H1 (cell line): ENCODE measurements around the gene EGR1. TPM values are rescaled to one million over a fixed set of nuclear protein-coding genes. Genes with fewer than 3 reads are reported as not detected.
A peak's percentile ranks its signal among the peaks of the same experiment; 100 is the strongest.

Source experiments
- CTCF ChIA-PET: fragments of 300-600 bp; sonication (Branson Sonifier 250); formaldehyde crosslinking; loops from one replicate; lab custom pipeline; 2021; ENCODE audit not compliant: partially characterized antibody; lab: Charles Lee
- POLR2A ChIA-PET: fragments of 300-600 bp; sonication (Branson Sonifier 250); formaldehyde crosslinking; loops from one replicate; lab custom pipeline; 2021; ENCODE audit warnings: inconsistent platforms; ENCODE audit not compliant: partially characterized antibody; lab: Charles Lee
- DNase-seq, 2 experiments: peaks; one replicate each; pipeline versions ENCODE4 v3.0.0 to v3.0.0-alpha.2; 2010 to 2022; ENCODE audit warnings: low spot score in 2 of 2, low read depth in 1 of 2, mixed read lengths in 1 of 2
- FAIRE-seq: peaks from 2 replicates; lab custom pipeline; 2011; peaks lifted over from hg19 to GRCh38; lab: Jason Lieb, UNC
- H2AFZ ChIP-seq: 2 replicates; pipeline ENCODE4 v1.8.1; 2012; ENCODE audit warnings: low read length, inconsistent platforms
- H2AK5ac ChIP-seq: 2 replicates; pipeline ENCODE4 v1.6.1; 2013; ENCODE audit warnings: low read depth, low read length
- H2BK120ac ChIP-seq: replicated peaks from 2 replicates; pipeline ENCODE3; 2013; ENCODE audit warnings: low read depth, low read length, inconsistent platforms
- H2BK12ac ChIP-seq: 2 replicates; pipeline ENCODE4 v1.6.1; 2013; ENCODE audit warnings: low read depth, low read length
- H2BK15ac ChIP-seq: 2 replicates; pipeline ENCODE4 v1.6.1; 2013; ENCODE audit warnings: low read length
- H2BK20ac ChIP-seq: 2 replicates; pipeline ENCODE4 v1.6.1; 2013; ENCODE audit warnings: low read length
- H2BK5ac ChIP-seq: 2 replicates; pipeline ENCODE4 v1.6.1; 2013; ENCODE audit warnings: low read depth, low read length
- H3K14ac ChIP-seq: 2 replicates; pipeline ENCODE4 v1.6.1; 2013; ENCODE audit warnings: inconsistent platforms; ENCODE audit not compliant: insufficient read length
- H3K18ac ChIP-seq: 2 replicates; pipeline ENCODE4 v1.6.1; 2013; ENCODE audit warnings: low read length; ENCODE audit errors: extremely low read depth
- H3K23ac ChIP-seq: 2 replicates; pipeline ENCODE4 v1.6.1; 2013; ENCODE audit warnings: inconsistent platforms; ENCODE audit not compliant: insufficient read length
- H3K23me2 ChIP-seq: 2 replicates; pipeline ENCODE4 v1.6.1; 2013; ENCODE audit warnings: low read depth, low read length
- H3K27ac ChIP-seq: 2 replicates; pipeline ENCODE4 v1.6.1; 2011; ENCODE audit warnings: low read depth, low read length, inconsistent platforms
- H3K27me3 ChIP-seq, 4 experiments: replicated peaks in 1 of 4; 1 replicate in 1 of 4; 2 replicates in 3 of 4; pipeline versions ENCODE4 v1.6.1 to v1.8.1; 2011 to 2013; ENCODE audit warnings: low read length in 3 of 4, mild to moderate bottlenecking in 3 of 4, inconsistent platforms in 2 of 4, mixed read lengths in 2 of 4, moderate library complexity in 1 of 4; ENCODE audit not compliant: control insufficient read depth in 3 of 4, insufficient read depth in 3 of 4; ENCODE audit errors: extremely low read depth in 1 of 4
- H3K36me3 ChIP-seq, 4 experiments: 2 replicates each; pipeline versions ENCODE4 v1.6.1 to v1.8.1; 2011 to 2013; ENCODE audit warnings: mild to moderate bottlenecking in 4 of 4, low read length in 3 of 4, moderate library complexity in 2 of 4, control low read depth in 1 of 4, inconsistent platforms in 1 of 4; ENCODE audit not compliant: insufficient read depth in 4 of 4, control insufficient read depth in 2 of 4
- H3K4ac ChIP-seq: replicated peaks from 2 replicates; pipeline ENCODE3; 2013; ENCODE audit warnings: low read length, low read depth, mixed read lengths, inconsistent platforms; ENCODE audit not compliant: insufficient read length
- H3K4me1 ChIP-seq, 4 experiments: replicated peaks in 1 of 4; 1 replicate in 1 of 4; 2 replicates in 3 of 4; pipeline versions ENCODE4 v1.6.1 to v1.8.1; 2011 to 2013; ENCODE audit warnings: low read length in 3 of 4, inconsistent platforms in 2 of 4, mixed read lengths in 1 of 4; ENCODE audit not compliant: insufficient read depth in 4 of 4, control insufficient read depth in 3 of 4
- H3K4me2 ChIP-seq, 2 experiments: 2 replicates each; pipeline versions ENCODE4 v1.6.1 to v1.8.1; 2011 to 2013; ENCODE audit warnings: low read depth in 2 of 2, low read length in 2 of 2, control low read depth in 1 of 2, inconsistent platforms in 1 of 2, mild to moderate bottlenecking in 1 of 2; ENCODE audit not compliant: insufficient read depth in 1 of 2
- H3K4me3 ChIP-seq, 4 experiments: fragments of 200-600, 300-600 bp in 1 of 4; sonication (generic), shearing (Covaris generic), sonication (Bioruptor Twin) in 1 of 4; 2 replicates each; pipeline versions ENCODE4 v1.5.1 to v1.8.1; 2011 to 2016; ENCODE audit warnings: low read length in 4 of 4, low read depth in 3 of 4, control low read depth in 2 of 4, inconsistent platforms in 2 of 4, mild to moderate bottlenecking in 2 of 4, mixed read lengths in 1 of 4, moderate library complexity in 1 of 4; ENCODE audit not compliant: insufficient read depth in 2 of 4; ENCODE audit errors: extremely low read depth in 1 of 4
- H3K56ac ChIP-seq: replicated peaks from 2 replicates; pipeline ENCODE3; 2013; ENCODE audit warnings: low read depth, mild to moderate bottlenecking, mixed read lengths, low read length, inconsistent platforms; ENCODE audit not compliant: insufficient read length
- H3K79me1 ChIP-seq: 2 replicates; pipeline ENCODE4 v1.6.1; 2013; ENCODE audit warnings: low read depth, low read length, control low read depth
- H3K79me2 ChIP-seq, 2 experiments: 2 replicates each; pipeline versions ENCODE4 v1.6.1 to v1.8.1; 2012 to 2013; ENCODE audit warnings: low read length in 2 of 2, mild to moderate bottlenecking in 2 of 2, inconsistent platforms in 1 of 2; ENCODE audit not compliant: insufficient read depth in 2 of 2, control insufficient read depth in 1 of 2
- H3K9ac ChIP-seq, 4 experiments: replicated peaks in 1 of 4; 1 replicate in 1 of 4; 2 replicates in 3 of 4; pipeline versions ENCODE4 v1.6.1 to v1.8.1; 2011 to 2013; ENCODE audit warnings: low read depth in 3 of 4, low read length in 3 of 4, control low read depth in 2 of 4, mild to moderate bottlenecking in 2 of 4, moderate library complexity in 2 of 4, inconsistent platforms in 1 of 4; ENCODE audit errors: extremely low read depth in 1 of 4
- H3K9me3 ChIP-seq, 2 experiments: 2 replicates each; pipeline versions ENCODE4 v1.6.1 to v1.8.1; 2012 to 2013; ENCODE audit warnings: mild to moderate bottlenecking in 2 of 2, moderate library complexity in 2 of 2, control low read depth in 1 of 2, inconsistent platforms in 1 of 2, low read depth in 1 of 2, low read length in 1 of 2, mixed read lengths in 1 of 2; ENCODE audit not compliant: insufficient read depth in 2 of 2
- H4K20me1 ChIP-seq, 2 experiments: replicated peaks in 1 of 2; 2 replicates each; pipeline versions ENCODE3 to v1.8.1; 2011 to 2013; ENCODE audit warnings: inconsistent platforms in 2 of 2, low read length in 2 of 2, mild to moderate bottlenecking in 1 of 2; ENCODE audit not compliant: insufficient read depth in 2 of 2, control insufficient read depth in 1 of 2
- H4K5ac ChIP-seq: 2 replicates; pipeline ENCODE4 v1.6.1; 2013; ENCODE audit warnings: low read length, low read depth, mixed read lengths, inconsistent platforms; ENCODE audit not compliant: insufficient read length
- H4K8ac ChIP-seq: 2 replicates; pipeline ENCODE4 v1.8.0; 2013; ENCODE audit warnings: mild to moderate bottlenecking, moderate library complexity, low read length, inconsistent platforms; ENCODE audit not compliant: insufficient read depth; ENCODE audit errors: extremely low read depth
- H4K91ac ChIP-seq: replicated peaks from 2 replicates; pipeline ENCODE3; 2013; ENCODE audit warnings: low read length, mixed read lengths, inconsistent platforms; ENCODE audit not compliant: insufficient read length
- ATF2 ChIP-seq: IDR thresholded peaks from 2 replicates; pipeline ENCODE4 v1.6.1; 2012; ENCODE audit warnings: low read length, inconsistent platforms
- E2F6 ChIP-seq: IDR thresholded peaks from 2 replicates; pipeline ENCODE4 v1.6.1; 2012; ENCODE audit warnings: inconsistent platforms
- SAP30 ChIP-seq: fragments of 300-600 bp; sonication (generic); IDR thresholded peaks from 2 replicates; pipeline ENCODE4 v1.7.1; 2012; ENCODE audit warnings: low read length, moderate library complexity, mild to moderate bottlenecking, inconsistent platforms; ENCODE audit not compliant: insufficient read depth, insufficient replicate concordance
- SIX5 ChIP-seq: IDR thresholded peaks from 2 replicates; pipeline ENCODE4 v1.6.1; 2011; ENCODE audit warnings: mild to moderate bottlenecking, low read depth, low read length
- SP1 ChIP-seq: IDR thresholded peaks from 2 replicates; pipeline ENCODE4 v1.6.1; 2011; ENCODE audit warnings: low read depth, low read length
- SP4 ChIP-seq: IDR thresholded peaks from 2 replicates; pipeline ENCODE4 v1.6.1; 2012; ENCODE audit warnings: low read length, inconsistent platforms
- WGBS, 2 experiments: shearing (Covaris generic) in 1 of 2; methylation state at CpG; one replicate each; pipeline versions ENCODE4 v1.1.6 to v1.1.7; 2013 to 2015; ENCODE audit warnings: low lambda C conversion rate in 2 of 2, mixed read lengths in 2 of 2, inconsistent platforms in 1 of 2, low coverage in 1 of 2, missing lambda C conversion rate in 1 of 2; ENCODE audit not compliant: insufficient replicate concordance in 2 of 2, insufficient coverage in 1 of 2, insufficient read length in 1 of 2; ENCODE audit errors: extremely low coverage in 1 of 2, missing lambda C conversion rate in 1 of 2; 5-methylcytosine and 5-hydroxymethylcytosine counted together
- polyA plus RNA-seq, 7 experiments: library from polyadenylated mRNA; depleted of rRNA in 3 of 7; stranded (reverse) in 5 of 7; unstranded in 2 of 7; fragments of >200 nt in 5 of 7; fragments of 200-250 nt in 2 of 7; gene quantifications; 1 replicate in 5 of 7; 2 replicates in 1 of 7; 4 replicates in 1 of 7; pipeline versions ENCODE4 v1.2.1 to v1.2.3, GENCODE V29; 2011 to 2013; ENCODE audit warnings: missing spikeins in 2 of 7, mixed read lengths in 2 of 7
- total RNA-seq: library from RNA; stranded (reverse); fragmentation: NEBNext Ultra II Directional; extraction: Animal tissue kit (Norgen Biotek cat#: 25700); gene quantifications from 2 replicates; pipeline ENCODE4 v1.2.1, GENCODE V29; 2021

Gene EGR1
- total and polyA plus RNA-seq, 2 of the 8 experiments (the other 6 are each of a cell fraction or from before 2014, with no cell fraction given) = 16.2 to 35.5 TPM

- Histone ChIP-seq H3K36me3 (no peaks in the 10 kb centered on the region), H3K4ac (no peak overlapping the region), H3K18ac (no peak overlapping the region; the same call in 1 of the 2 replicates), H3K23me2 (peaks cover 6% of the 10 kb centered on the region; the same call in 1 of the 2 replicates), H4K20me1 (no peaks in the 10 kb centered on the region), H4K5ac (no peak overlapping the region), H3K23ac (no peak overlapping the region), H3K9me3 (no peaks in the 10 kb centered on the region), H4K8ac (peak overlapping the region; percentile 38), H4K91ac (no peak overlapping the region), H3K4me1 (peaks cover 3 to 21% (median 13%) of the 10 kb centered on the region in 4 experiments), H3K79me1 (no peaks in the 10 kb centered on the region), H2BK15ac (peak overlapping the region; percentile 19; the same call in 1 of the 2 replicates), H3K27ac (no peak overlapping the region; the same call in 1 of the 2 replicates), H2AFZ (peak overlapping the region; percentile 69; the same call in 1 of the 2 replicates), H3K79me2 (no peaks in the 10 kb centered on the region), H2BK20ac (no peak overlapping the region), H3K56ac (no peak overlapping the region), H2AK5ac (no peak overlapping the region), H3K4me2 (peak overlapping the region; percentile 84 to 85), H3K27me3 (peaks cover 0 to 21% (median 17%) of the 10 kb centered on the region in 4 experiments; a peak in 5 of 7 replicates), H2BK12ac (peak overlapping the region; percentile 53; the same call in 1 of the 2 replicates), H3K4me3 (peak overlapping the region; percentile 40 to 63 (median 53)), H2BK120ac (no peak overlapping the region), H2BK5ac (no peak overlapping the region), H3K14ac (no peak overlapping the region), H3K9ac (peak overlapping the region in 1 of 4 experiments; percentile 13; a peak in 1 of 7 replicates)
- 41% methylated on average over 10 of the region's 10 CpGs; no CpG with 5 or more reads in 1 of the 2 experiments for WGBS, 2 experiments
- no peak for FAIRE-seq
- ChIA-PET POLR2A (interaction anchor here (0.7 to 14.1 kb wide), 14 partner anchors 8 to 154 kb away, joined by 3 to 294 read pairs (median 4); partner anchors contain the start of genes EGR1 and ETF1), CTCF (interaction anchor here (0.6 to 15.9 kb wide), 7 partner anchors 10 to 524 kb away, joined by 3 to 532 read pairs (median 4); partner anchors contain the start of gene EGR1)
- no peak for DNase-seq
- no peak for TF ChIP-seq SP4
- no peak for TF ChIP-seq ATF2
- no peak for TF ChIP-seq SP1
- TF ChIP-seq SAP30 = no peak
- no peak for TF ChIP-seq SIX5
- TF ChIP-seq E2F6 = no peak
These were observed 27.3 kb downstream of the EGR1 start for GRCh38 chr5:138492560-138493045.
